DOHH2 (cell line): ENCODE results near the gene CD72.

ENCODE experiments used
- H3F3A ChIP-seq: fragments of 200-600 bp; sonication (generic), shearing (Covaris generic); 2 replicates; pipeline ENCODE4 v1.6.0; 2016; ENCODE audit warnings: antibody characterized with exemption, mild to moderate bottlenecking; ENCODE audit not compliant: control insufficient read depth, insufficient read depth
- H3K27ac ChIP-seq: fragments of 200-600 bp; sonication (generic); 2 replicates; pipeline ENCODE4 v1.5.1; 2014; ENCODE audit warnings: low read depth, mild to moderate bottlenecking, low read length, moderate library complexity
- H3K27me3 ChIP-seq: fragments of 200-600 bp; sonication (generic); 2 replicates; pipeline ENCODE4 v1.6.1; 2014; ENCODE audit warnings: mild to moderate bottlenecking, low read length, mixed read lengths; ENCODE audit not compliant: control insufficient read depth
- H3K36me3 ChIP-seq: fragments of 200-600 bp; sonication (generic); 2 replicates; pipeline ENCODE4 v1.6.1; 2014; ENCODE audit warnings: mild to moderate bottlenecking, low read length, moderate library complexity, mixed read lengths; ENCODE audit not compliant: control insufficient read depth
- H3K4me1 ChIP-seq: fragments of 200-600 bp; sonication (generic); 2 replicates; pipeline ENCODE4 v1.6.1; 2014; ENCODE audit warnings: mild to moderate bottlenecking, low read length, mixed read lengths; ENCODE audit not compliant: control insufficient read depth
- H3K4me2 ChIP-seq: fragments of 200-600 bp; sonication (generic); 2 replicates; pipeline ENCODE4 v1.6.0; 2014; ENCODE audit warnings: mild to moderate bottlenecking, low read length, moderate library complexity
- H3K4me3 ChIP-seq: fragments of 200-600 bp; sonication (generic); 2 replicates; pipeline ENCODE4 v1.5.1; 2014; ENCODE audit warnings: mild to moderate bottlenecking, low read length, mixed read lengths
- H3K79me2 ChIP-seq: fragments of 200-600 bp; sonication (generic); 2 replicates; pipeline ENCODE4 v1.6.1; 2014; ENCODE audit warnings: mild to moderate bottlenecking, low read length, mixed read lengths; ENCODE audit not compliant: control insufficient read depth
- H3K9me2 ChIP-seq: fragments of 200-600 bp; sonication (generic); replicated peaks from 2 replicates; pipeline ENCODE4 v1.6.1; 2014; ENCODE audit warnings: mild to moderate bottlenecking, low read length, mixed read lengths; ENCODE audit not compliant: control insufficient read depth
- H3K9me3 ChIP-seq: fragments of 200-600 bp; sonication (generic); 2 replicates; pipeline ENCODE4 v1.6.1; 2014; ENCODE audit warnings: antibody characterized with exemption, low read length, mixed read lengths; ENCODE audit not compliant: control insufficient read depth, insufficient read depth
- H4K20me1 ChIP-seq: fragments of 200-600 bp; sonication (generic); 2 replicates; pipeline ENCODE4 v1.6.0; 2014; ENCODE audit warnings: low read depth, mild to moderate bottlenecking, antibody characterized with exemption, low read length, moderate library complexity; ENCODE audit not compliant: control insufficient read depth, insufficient read depth
- CTCF ChIP-seq: fragments of 200-600 bp; sonication (generic); IDR thresholded peaks from one replicate; pipeline ENCODE4 v1.5.1; 2014; ENCODE audit warnings: antibody characterized with exemption, mild to moderate bottlenecking, low read depth, low read length; ENCODE audit not compliant: poor library complexity, severe bottlenecking
- EZH2phosphoT487 ChIP-seq: fragments of 200-600 bp; sonication (generic); IDR thresholded peaks from 2 replicates; pipeline ENCODE4 v1.6.1; 2017; ENCODE audit warnings: borderline replicate concordance, mild to moderate bottlenecking, antibody characterized with exemption, low read length, moderate library complexity, mixed read lengths

CD72 gene

DNA sequence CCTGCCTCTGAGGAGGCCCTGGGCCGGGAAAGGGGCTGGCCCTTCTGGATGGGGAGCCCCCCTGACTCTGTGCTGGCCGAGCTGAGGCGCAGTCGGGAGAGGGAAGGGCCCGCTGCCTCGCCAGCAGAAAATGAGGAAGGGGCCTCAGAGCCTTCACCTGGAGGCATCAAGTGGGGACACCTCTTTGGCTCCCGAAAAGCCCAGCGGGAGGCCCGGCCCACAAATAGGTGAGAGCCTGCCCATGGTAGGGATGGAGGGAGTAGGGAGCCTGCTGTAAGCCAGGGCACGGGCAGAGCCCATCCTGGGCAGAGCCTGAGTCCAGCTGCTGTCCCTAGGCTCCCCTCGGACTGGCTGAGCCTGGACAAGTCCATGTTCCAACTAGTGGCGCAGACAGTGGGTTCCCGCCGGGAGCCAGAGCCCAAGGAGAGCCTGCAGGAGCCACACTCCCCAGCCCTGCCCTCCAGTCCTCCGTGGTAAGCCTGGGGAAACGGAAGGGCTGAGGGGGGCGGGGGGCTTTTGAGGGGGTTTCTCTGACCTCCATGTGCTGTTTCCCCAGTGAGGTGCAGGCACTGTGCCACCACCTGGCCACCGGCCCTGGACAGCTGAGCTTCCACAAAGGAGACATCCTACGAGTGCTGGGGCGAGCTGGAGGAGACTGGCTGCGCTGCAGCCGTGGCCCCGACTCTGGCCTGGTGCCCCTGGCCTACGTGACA lies 57.4 kb downstream of the CD72 start:
- Histone ChIP-seq H3K79me2 (no peaks in the 10 kb centered on the region), H3K9me2 (no peaks in the 10 kb centered on the region), H3K9me3 (no peaks in the 10 kb centered on the region), H3K27me3 (no peaks in the 10 kb centered on the region), H3K27ac (no peak overlapping the region), H4K20me1 (no peaks in the 10 kb centered on the region), H3K4me2 (no peak overlapping the region), H3F3A (no peaks in the 10 kb centered on the region), H3K4me1 (no peaks in the 10 kb centered on the region), H3K36me3 (no peaks in the 10 kb centered on the region), H3K4me3 (no peak overlapping the region)
- TF ChIP-seq EZH2phosphoT487, result no peak
- TF ChIP-seq CTCF, result no peak
